Esophagus squamous epithelium (tissue), 5 donors: ENCODE measurements around the gene TRANK1. TPM values are rescaled to one million over a fixed set of nuclear protein-coding genes. Genes with fewer than 3 reads are reported as not detected.

ENCODE experiments used
- DNase-seq: peaks from one replicate; lab custom pipeline; 2025; lab: John Stamatoyannopoulos, UW
- H3K27ac ChIP-seq, 4 donors: fragments of 200-600 bp; sonication (generic); one replicate each; pipeline ENCODE4 v1.5.1; 2016 to 2019; ENCODE audit warnings: mild to moderate bottlenecking in 1 of 4
- H3K27me3 ChIP-seq, 4 donors: fragments of 200-600 bp; sonication (generic); 1 replicate in 3 of 4; 2 replicates in 1 of 4; pipeline versions ENCODE4 v1.5.1 to v1.6.0; 2017 to 2021; ENCODE audit warnings: antibody characterized with exemption in 1 of 4
- H3K36me3 ChIP-seq, 3 donors: fragments of 200-600 bp; sonication (generic); one replicate each; pipeline ENCODE4 v1.5.1; 2016 to 2019
- H3K4me1 ChIP-seq, 3 donors: fragments of 200-600 bp; sonication (generic); one replicate each; pipeline ENCODE4 v1.5.1; 2017 to 2019
- H3K4me3 ChIP-seq, 4 donors: fragments of 200-600 bp; sonication (generic); 1 replicate in 3 of 4; 2 replicates in 1 of 4; pipeline ENCODE4 v1.5.1; 2016 to 2019; ENCODE audit warnings: mild to moderate bottlenecking in 2 of 4, moderate library complexity in 1 of 4
- H3K9me3 ChIP-seq, 3 donors: fragments of 200-600 bp; sonication (generic); one replicate each; pipeline ENCODE4 v1.5.1; 2016 to 2019
- CTCF ChIP-seq, 6 experiments: fragments of 450-650 bp in 4 of 6; fragments of 200-600 bp in 2 of 6; sonication (generic) in 2 of 6; IDR thresholded peaks; one replicate each; pipeline ENCODE4 v1.5.1; 2016 to 2019; ENCODE audit warnings: antibody characterized with exemption in 6 of 6, mild to moderate bottlenecking in 4 of 6, moderate library complexity in 4 of 6
- POLR2A ChIP-seq, 4 donors: fragments of 450-650 bp; IDR thresholded peaks; one replicate each; pipeline ENCODE4 v1.6.1; 2017; ENCODE audit warnings: antibody characterized with exemption in 4 of 4, mild to moderate bottlenecking in 4 of 4, moderate library complexity in 3 of 4
- WGBS, 2 donors: methylation state at CpG; one replicate each; pipeline ENCODE4 v1.1.5; 2018; 5-methylcytosine and 5-hydroxymethylcytosine counted together
- intact Hi-C: fragments of 100-400 bp; cut with DNase I; formaldehyde crosslinking; loops from one replicate; pipeline ENCODE4 v1.15.0; 2022
- total RNA-seq, 4 donors: library from RNA; depleted of rRNA; stranded (reverse); fragments of >200 nt; gene quantifications; one replicate each; pipeline ENCODE4 v1.1.0, GENCODE V29; 2016
- donor health status: DM: yes; HTN: yes; CAD: no.

The TRANK1 gene
- total RNA-seq, 4 donors from 2014 or later: 1.8 to 6.3 (median 3.7) TPM

DNA sequence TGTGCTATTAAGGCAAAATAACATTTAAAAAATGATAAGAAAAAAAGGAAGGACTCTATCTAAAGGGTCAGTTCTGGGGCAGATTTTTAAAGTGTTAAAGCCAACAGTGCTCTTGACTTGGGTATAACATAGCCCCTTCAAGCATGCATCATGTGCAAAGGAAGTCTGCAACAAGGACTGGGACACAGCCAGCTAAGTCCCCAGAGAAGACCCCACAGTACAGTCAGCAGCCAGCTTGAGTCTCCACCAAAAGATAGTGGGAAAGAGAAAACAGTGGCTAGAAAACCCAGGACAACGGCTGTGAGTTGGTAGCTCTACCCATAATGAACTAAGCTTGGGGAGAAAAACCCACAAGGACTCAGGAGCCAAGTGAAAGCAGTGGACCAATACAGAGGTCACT lies 94.1 kb downstream of the TRANK1 start:
- Histone ChIP-seq H3K27ac (no peak overlapping the region), H3K9me3 (no peaks in the 10 kb centered on the region), H3K36me3 (peaks cover 6 to 71% (median 8%) of the 10 kb centered on the region in 3 donors), H3K4me1 (no peaks in the 10 kb centered on the region), H3K27me3 (no peaks in the 10 kb centered on the region), H3K4me3 (no peak overlapping the region)
- intact Hi-C loops: no loop called here
- no peak for DNase-seq
- 89 to 93% methylated on average over 1 of the region's 1 CpG for whole genome bisulfite sequencing, 2 donors
- TF ChIP-seq CTCF (IDR thresholded peaks at IDR 0.05) (no peak), POLR2A (IDR thresholded peaks at IDR 0.05) (no peak)

DNA sequence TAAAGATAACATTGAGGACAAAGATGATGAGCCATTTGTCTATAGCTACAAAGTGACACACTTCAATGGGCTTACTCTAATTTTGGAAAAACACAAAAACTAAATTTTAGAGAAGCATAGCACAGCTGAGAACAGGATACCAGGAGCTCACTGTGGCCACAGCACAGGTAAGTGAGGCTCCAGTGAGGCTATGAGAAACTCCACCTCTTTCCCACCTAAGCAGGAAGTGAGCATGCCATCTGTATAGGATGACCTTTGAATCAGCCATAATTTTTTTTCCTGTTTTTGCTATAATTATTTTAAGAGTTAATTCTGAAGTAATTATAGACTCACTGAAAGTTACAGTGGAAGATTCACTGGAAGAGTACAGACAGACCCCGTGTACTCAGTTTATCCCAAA lies 98.4 kb downstream of the TRANK1 start:
- H3K27me3 ChIP-seq: no peaks in the 10 kb centered on the region
- no peak overlapping the region for H3K27ac ChIP-seq
- peaks cover 0 to 5% (median 0%) of the 10 kb centered on the region in 3 donors for H3K9me3 ChIP-seq
- no peak for DNase-seq
- no peaks in the 10 kb centered on the region for H3K4me1 ChIP-seq
- no peak for TF ChIP-seq CTCF (IDR thresholded peaks at IDR 0.05)
- no peak for TF ChIP-seq POLR2A (IDR thresholded peaks at IDR 0.05)
- 82 to 89% methylated on average over 1 of the region's 1 CpG for WGBS, 2 donors
- intact Hi-C loops: no loop called here
- H3K36me3 ChIP-seq: peaks cover 6 to 80% (median 7%) of the 10 kb centered on the region in 3 donors
- no peak overlapping the region for H3K4me3 ChIP-seq

DNA sequence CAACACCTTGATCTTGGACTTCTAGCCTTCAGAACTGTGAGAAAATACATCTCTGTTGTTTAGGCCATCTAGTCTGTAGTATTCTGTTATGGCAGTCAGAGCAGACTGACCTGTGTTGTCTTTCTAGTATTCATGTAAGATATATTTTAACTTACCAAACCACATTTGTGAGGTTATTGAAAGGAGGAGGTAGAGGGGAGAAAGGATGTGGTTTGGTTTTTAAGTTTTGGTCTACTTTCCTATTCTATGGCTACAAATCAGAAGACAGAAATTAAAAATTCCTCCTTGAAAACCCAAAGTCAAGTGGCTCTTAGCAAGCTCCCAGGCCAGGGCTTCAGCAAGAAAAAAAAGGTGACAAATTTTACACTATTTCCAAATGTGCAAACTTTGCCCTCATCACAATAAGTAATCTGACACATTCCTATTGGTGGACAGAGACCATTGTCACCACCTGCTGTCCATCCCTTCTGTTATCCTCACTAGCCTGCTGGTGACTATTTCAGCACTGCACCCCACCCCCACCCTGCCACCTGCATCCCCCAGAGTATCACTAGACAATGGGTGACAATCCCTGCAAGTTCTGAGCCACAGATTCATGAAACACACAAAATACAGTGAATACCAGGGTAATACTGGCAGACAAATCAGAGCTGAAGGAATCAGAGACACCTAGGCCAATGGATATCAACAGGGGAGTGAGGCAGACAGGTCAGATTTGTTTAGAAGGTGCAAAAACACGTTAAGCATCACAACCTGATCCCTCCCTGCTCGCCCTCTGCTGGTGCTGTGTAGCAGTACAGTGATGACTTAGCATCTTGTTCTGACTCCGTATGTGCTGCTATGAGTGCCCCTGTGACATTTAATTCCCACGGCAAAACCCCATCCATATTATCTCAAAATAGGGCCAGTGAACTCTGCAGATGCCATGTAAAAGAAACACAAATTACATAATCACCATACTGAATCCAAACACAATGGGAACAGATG lies 101.5 kb downstream of the TRANK1 start:
- Histone ChIP-seq H3K27ac (no peak overlapping the region), H3K27me3 (no peaks in the 10 kb centered on the region), H3K4me3 (no peak overlapping the region), H3K9me3 (peaks cover 0 to 6% (median 0%) of the 10 kb centered on the region in 3 donors), H3K36me3 (peaks cover 0 to 78% (median 0%) of the 10 kb centered on the region in 3 donors), H3K4me1 (no peaks in the 10 kb centered on the region)
- no peak for DNase-seq
- 49 to 63% methylated on average over 4 of the region's 4 CpGs for WGBS, 2 donors
- intact Hi-C loops: no loop called here
- TF ChIP-seq CTCF (IDR thresholded peaks at IDR 0.05): peak in 5 of 6 experiments; percentile 25 to 53 (median 27)
- TF ChIP-seq POLR2A (IDR thresholded peaks at IDR 0.05): no peak

DNA sequence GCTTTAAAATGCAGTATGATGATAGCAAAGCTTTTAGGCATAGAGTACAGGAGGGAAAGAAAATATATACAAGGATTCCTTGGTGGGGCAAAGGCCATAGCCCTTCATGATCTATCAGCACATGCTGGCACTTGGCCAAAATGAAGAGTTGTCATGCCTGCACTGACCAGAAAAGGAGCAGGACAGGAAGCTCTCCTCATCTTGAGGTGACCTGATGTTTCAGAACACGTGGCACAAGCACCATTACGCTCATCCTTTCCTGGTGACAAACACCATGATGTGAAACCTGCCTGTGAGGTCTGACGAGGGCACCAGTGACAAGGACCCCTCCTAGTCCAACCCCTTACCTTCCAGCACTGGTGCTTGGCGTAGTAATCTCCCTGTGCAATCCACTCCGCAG lies 102.6 kb downstream of the TRANK1 start:
- H3K36me3 ChIP-seq: peaks cover 0 to 87% (median 0%) of the 10 kb centered on the region in 3 donors
- H3K27ac ChIP-seq: no peak overlapping the region
- H3K4me1 ChIP-seq: no peaks in the 10 kb centered on the region
- no peak for DNase-seq
- intact Hi-C loops: no loop called here
- 91 to 94% methylated on average over 5 of the region's 5 CpGs for WGBS, 2 donors
- H3K4me3 ChIP-seq: no peak overlapping the region
- no peak for TF ChIP-seq POLR2A (IDR thresholded peaks at IDR 0.05)
- no peak for TF ChIP-seq CTCF (IDR thresholded peaks at IDR 0.05)
- H3K9me3 ChIP-seq: peaks cover 0 to 6% (median 0%) of the 10 kb centered on the region in 3 donors
- H3K27me3 ChIP-seq: no peaks in the 10 kb centered on the region

- Histone ChIP-seq H3K36me3 (peaks cover 0 to 82% (median 0%) of the 10 kb centered on the region in 3 donors), H3K4me3 (no peak overlapping the region), H3K27me3 (no peaks in the 10 kb centered on the region), H3K27ac (no peak overlapping the region), H3K9me3 (peaks cover 0 to 6% (median 0%) of the 10 kb centered on the region in 3 donors), H3K4me1 (no peaks in the 10 kb centered on the region)
- DNase-seq: no peak
- intact Hi-C loops: no loop called here
- no peak for TF ChIP-seq POLR2A (IDR thresholded peaks at IDR 0.05)
- no peak for TF ChIP-seq CTCF (IDR thresholded peaks at IDR 0.05)
- 69 to 80% methylated on average over 1 to 2 of the region's 5 CpGs for WGBS, 2 donors
Measured at GRCh38 chr3:36840453-36840921, 104.4 kb downstream of the TRANK1 start.
